GM19395 (cell line): ENCODE results near the gene IL16.

Experiments
- ATAC-seq: cut with Tn5 transposase; IDR thresholded peaks from one replicate; pipeline ENCODE4 v1.9.1; 2021; ENCODE audit warnings: mild to moderate bottlenecking, moderate library complexity; ENCODE audit not compliant: unreplicated experiment

IL16 gene

DNA sequence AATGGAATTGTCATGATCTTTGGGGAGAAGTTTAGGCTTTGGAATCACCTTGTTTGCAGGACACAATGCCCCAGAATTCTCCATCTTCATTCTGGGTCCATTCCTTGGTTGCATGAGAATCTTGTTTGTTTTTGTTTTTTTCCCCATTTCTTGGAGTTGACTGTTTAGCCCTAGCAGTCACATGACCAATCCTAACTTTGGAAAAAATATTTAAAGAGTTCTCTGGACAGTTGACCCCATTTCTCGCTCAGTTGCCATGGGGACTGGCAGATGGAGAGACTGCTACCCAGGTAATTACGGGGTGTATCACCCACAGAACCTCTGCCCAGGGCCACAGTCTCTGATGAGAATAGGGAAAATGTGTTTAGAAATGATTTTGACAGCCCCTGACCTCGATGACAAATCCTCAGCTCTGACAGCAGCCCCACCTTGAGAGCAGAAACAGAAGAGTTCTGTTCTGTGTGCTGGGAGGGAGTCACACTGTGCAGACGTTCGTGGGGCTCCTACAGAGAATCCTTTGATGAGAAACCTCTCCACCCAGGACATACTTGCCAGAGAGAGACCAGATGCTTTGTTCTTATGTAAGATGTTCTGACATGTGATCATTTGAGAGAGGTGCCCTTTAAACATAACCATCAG lies 57.7 kb downstream of the IL16 start:
- no peak for ATAC-seq

DNA sequence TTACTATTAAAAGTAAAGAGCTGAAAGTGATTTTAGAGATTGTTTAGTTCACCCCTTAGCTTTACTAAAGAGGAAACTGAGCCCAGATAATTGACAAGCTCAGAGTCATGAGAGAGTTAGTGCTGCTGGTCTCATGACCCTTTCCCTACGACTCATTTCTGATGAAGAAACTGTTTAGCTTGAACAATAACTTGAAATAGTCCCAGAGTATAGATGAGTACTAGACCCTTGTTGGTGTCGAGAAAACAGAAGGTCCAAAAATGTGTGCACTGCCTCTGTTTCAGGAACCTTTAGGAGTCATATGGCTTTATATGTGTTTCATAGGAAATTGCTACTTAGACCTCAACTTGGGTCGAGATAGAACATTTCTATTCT lies 58.2 kb downstream of the IL16 start:
- no peak for ATAC-seq

DNA sequence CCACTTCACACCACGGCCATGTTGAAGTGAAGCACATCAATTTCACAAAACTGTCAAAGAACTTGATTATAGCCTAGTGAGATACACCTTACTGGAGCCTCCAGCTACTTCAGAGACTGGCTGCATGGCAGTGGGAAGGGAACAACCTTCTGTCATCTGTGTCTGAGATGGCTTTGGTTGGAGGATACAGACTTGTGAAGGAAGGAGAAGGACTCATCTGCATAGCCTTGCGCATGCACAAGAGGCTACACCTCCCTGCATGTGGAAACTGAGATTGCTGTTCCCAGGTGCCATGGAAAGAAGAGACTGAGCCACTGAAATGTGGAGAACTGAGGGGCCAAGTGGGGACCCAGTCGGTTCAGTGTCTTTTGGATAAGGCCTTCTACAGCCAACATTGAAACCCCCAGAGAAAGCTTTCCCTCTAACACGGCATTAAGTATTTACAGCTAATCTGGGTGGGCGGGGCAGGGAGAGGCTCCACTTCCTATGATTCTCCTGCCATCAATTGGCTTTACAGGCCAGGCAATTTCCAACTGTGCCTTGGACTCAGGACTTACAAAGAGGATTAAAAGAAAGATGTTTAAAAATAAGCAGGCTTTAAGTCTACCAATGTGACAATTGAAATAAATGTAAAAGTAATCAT lies 58.8 kb downstream of the IL16 start:
- no peak for ATAC-seq

DNA sequence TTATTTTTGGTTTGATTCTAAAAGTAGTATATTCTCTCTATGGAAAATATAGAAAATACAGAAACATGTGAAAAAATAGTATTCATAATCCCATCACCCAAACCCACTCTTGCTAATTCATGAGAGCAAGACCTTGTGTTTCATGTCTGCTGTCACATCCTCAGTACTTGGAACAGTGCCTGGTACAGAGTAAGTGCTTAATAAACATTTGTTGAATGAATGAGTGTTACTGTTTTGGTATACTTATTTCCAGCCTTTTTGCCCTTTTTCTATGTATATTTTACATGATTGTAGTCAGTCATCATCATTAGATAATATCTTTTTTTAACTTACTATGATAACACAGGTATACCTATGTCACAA lies 59.3 kb downstream of the IL16 start:
- no peak for ATAC-seq

DNA sequence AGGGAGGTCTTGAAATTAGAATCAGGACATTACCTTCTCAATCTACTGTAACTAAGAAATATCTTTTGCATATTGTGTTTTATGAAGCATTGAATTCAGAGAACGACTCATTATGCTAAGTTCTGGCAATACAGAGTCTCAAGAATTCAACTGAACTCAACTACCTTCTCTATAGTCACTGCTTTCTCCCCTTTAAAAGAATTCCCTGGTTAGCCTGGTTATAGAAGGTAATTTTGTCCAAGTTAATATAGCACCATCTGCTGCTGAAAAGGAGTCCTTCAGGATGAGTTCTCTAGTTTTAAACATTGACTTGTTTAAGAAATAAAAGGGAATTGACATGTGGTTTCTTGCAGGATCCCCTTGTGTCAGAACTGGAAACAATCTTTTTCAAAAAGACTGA lies 60.2 kb downstream of the IL16 start:
- no peak for ATAC-seq

DNA sequence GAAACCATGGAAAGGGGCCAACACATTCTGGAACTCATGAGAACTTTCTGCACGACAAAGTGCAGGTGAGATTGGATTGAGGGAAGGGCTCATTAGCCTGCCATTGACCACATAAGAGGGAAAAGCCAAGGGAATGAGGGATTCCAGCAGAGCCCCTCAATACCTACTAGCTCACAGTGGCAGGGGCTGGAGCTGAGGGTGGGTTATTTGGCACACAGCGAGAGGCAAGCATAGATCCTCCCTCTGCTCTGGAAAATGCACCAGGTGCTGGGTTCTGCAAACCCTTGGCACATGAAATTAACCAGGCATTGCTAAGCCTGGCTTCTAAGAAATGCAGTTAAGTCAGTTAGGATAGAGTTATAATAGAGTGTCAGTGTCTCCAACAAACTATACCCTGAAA lies 60.8 kb downstream of the IL16 start:
- ATAC-seq: no peak

DNA sequence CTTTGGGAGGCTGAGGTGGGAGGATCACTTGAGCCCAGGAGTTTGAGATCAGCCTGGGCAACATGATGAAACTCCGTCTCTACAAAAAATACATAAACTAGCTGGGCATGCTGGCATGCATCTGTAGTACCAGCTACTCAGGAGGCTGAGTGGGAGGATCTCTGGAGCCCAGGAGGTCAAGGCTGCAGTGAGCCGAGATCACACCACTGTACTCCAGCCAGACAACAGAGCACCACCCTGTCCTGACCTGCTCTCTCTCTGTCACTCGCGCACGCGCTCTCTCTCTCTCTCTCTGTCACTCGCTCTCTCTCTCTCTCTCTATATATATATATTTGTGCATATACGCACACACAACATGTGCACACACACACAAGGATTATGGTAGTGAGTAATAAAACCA lies 61.8 kb downstream of the IL16 start:
- ATAC-seq: no peak

DNA sequence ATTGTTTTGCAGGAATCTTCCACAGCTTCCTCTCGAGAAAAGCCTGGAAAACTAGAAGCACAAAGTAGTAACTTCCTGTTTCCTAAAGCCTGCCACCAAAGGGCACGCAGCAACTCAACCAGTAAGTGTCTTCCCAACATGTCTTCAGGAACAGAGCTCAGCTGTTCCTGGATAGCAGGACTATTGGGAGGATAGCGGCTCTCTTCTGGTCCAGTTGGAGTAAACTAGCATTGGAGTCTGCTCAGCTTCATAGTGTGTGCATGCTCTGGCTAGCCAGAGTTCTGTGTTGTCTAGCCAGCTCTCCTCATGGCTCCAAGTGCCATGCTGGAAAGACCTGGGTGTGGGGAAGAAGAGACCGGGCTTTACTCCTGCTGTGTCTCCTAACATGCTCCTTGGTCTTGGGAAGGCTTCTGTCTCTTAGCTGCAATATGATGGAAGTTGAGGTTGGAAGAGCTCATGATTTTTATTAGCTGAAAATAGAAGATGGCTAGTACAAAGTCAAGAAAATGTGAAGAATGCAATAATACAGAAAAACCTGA lies 63.1 kb downstream of the IL16 start:
- no peak for ATAC-seq

DNA sequence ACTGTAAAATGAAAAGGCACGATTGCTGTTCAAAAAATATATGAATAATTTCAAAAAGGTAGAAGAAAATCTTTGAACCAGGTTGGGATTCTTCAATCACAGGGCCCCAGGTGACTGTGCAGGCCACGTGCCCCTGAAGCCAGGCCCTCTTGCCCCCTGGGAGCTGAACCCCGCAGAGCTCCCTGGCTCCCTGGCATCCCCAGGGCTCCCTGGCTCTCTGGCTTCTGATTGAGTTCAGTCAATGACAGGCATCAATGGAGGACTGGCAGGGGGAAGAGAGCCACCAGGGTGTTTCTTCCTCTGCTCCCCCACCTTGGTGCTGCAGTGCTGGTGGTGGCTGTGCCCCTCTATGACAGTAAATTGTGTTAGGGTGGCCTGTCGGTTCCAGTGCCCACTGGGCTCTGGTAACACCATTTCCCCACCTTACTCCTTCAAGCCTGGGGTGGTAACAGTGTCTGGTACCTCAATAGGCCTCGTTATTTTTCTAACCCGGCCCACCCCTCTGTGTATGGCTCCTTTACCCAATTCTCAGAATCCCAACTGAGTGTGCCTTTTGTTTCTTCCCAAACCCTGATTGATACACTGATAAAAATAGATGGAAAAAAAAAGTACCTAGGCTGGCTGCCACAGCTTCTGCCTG lies 64.6 kb downstream of the IL16 start:
- no peak for ATAC-seq

DNA sequence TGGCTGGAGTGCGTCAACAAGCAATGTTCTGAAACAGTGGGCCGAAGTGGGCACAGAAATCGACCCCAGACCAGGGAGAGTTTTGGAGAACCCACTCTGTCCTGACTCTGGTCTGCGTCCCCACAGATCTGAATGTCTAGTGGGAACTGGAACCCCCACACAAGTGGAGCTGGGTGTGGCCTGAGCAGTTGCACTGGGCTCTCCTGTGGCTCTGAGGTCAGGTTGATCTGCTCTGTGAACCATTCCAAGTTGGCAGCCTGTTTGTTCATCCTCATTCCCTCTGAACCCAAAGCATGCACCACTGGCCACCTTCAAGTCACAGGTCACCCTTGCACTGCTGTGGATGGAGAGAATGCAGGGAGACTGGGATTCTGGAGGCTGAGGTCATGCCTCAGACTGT lies 66.8 kb downstream of the IL16 start:
- ATAC-seq: no peak

DNA sequence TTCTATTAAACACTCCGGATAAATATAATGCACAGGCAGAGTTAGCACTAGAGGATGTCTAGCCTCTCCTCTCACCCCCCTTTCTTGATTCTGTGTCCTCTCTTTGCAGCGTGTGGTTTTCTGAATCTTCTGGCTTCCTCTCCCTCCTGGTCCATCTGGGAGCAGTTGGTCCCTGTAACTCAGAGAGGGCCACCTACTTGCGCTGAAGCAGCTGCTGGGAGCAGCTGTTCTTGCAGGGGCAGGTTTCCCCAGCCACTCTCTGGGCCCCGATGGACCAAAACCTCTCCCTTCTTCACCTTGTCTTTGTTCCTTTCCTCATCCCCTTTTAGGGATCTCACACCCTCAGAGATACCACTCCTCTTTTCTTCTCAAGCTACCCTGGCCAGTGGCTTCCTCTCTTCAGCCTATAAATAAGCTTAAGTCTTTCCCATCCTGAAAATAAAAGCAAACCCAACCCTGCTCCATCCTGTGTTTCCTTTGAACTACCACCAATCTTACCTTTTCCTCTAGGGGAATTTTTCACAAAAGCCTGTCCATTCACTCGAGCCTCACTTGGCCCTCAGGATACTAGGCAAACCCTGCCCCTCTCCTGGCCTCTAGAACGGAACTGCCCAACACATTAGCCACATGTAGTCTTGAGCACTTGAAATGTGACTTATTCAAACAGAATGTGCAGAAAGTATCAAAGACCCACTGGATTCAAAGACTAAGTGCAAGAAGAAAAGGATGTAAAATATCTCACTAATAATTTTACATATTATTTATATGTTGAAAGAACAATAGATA lies 67.6 kb downstream of the IL16 start:
- no peak for ATAC-seq

DNA sequence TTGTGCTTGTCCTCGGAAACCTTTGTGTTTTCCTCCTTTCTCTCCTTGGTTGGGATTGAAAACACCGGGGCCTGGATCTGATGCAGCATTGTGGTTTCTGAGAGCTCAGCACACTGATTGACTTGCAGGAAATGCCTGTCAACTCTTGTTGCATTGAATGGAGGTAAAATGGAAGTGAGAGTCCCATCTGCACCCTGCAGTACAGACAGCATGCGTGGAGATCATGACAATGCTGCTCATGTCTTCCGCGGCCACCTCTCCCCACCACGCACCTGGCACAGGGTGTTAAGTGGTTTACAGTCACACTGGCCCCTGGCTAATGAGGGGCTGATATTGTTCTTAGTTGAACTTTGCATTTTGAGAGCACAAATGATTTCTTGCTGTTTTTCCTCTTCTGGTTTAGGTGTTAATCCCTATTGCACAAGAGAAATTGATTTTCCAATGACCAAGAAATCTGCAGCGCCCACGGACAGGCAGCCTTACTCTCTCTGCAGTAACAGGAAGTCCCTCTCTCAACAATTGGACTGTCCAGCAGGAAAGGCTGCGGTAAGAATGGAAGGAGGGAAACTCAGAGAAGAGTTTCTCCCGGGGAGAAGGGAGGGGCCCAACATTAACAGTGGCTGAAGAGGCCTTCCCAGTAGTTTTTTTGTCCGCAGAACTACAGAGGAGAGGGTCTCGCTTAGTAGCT lies 68.7 kb downstream of the IL16 start:
- peak; percentile 41 for ATAC-seq

DNA sequence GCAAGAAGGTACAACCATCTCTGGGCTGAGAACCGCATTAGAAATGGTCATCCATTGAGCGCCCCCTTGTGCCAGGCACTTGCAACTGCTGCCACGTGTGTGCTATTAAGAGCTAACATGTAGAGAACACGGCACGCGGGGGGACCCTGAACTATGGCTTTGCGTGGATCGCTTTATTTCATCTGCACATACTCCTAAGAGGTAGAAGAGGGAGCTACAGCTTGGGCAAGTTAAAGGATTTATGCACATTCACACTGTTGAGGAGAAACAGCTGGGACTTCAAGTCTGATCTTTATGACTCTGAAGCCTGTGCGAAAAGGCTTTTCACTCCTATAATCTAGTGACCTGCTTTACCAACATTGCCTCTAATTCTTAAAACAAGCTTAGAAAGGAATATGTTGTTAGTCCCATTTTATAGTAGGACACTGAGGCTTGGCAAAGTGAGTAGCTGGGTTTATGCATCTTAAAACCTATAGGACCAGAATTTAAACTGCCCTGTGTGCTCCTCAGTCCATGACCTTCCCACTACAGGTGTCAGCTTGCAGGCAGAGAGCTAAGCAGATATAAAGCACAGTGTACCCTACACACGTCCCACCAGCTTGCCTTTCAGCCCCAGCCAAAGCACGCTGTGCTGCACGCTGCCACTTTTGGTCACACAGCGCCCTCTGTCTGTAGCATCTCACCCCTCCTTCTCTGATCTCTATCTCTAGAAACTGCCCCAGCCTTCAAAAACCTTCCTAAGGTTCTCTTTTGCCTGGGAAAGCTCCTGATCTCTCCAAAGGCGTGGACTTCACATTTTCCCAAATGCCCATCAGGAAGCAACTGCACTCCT lies 69.5 kb downstream of the IL16 start:
- peak; percentile 89 for ATAC-seq

DNA sequence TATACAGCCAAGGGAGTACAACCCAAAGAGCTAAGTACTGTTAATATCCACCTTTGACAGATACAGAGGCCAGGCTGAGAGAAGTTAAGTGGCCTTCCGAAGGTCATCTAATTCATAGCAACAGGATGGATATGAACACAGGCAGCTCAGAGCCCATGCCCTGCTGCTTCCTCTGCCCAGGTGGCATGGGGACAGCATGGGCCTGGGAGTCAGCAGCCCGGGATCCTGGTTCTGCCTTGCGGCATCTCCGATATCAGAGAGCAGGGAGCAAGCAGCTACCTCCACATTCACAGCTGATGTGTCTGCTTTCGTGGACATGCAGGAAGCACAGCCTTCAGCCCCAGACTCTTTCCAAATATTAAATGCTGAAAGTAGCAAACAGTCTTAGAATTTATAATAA lies 71.7 kb downstream of the IL16 start:
- ATAC-seq: no peak

DNA sequence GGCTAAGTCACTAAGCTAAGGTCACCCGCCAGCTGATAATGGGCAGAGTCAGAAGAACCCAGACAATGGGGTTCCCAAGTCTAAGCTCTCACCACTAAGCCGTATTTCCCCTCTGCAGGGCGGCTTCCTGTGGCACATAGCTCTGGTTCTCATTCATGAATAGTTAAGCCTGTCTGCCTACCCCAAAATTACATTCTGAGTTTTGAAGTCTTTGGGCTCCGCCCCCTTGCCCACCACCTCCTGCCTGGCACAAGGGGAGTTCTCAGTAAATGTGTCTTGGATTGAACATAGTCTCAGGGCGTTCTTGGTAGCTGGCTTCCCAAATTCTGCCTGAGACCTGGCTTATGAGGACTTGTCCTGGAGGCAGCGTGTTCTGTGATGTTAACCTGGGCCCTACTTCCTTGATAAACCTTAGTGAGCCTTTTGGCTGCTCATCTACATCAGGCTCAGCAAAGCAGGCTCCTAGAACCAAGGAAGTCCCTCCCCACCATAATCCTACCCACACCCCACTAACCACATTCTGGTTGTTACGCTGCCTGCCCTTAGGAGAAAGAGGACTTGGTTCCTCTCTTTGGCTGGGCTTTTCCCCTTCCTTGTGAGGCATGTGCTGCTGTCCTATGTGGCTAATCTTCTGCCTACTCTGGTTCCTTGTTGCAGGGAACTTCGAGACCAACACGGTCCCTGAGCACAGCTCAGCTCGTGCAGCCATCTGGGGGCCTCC lies 72.4 kb downstream of the IL16 start:
- no peak for ATAC-seq

DNA sequence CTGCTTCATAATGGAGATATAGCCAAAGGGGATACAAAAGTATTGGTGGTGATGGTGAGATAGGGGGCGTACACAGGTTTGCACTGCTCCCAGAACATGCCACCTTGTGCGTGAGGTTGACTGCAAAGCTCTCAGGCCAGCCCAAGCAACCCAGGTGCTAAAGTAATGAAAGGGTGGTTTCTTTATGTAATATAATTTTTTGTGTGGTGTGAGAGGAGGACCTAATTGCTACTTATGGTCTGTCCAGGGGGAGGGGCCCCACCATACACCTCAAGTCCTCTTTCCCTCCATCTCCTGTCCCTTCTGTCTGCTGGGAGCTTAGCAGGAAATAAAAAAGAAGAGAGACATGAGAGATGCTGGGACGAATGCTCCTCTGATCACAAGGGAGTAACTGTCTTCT lies 73.5 kb downstream of the IL16 start:
- no peak for ATAC-seq

DNA sequence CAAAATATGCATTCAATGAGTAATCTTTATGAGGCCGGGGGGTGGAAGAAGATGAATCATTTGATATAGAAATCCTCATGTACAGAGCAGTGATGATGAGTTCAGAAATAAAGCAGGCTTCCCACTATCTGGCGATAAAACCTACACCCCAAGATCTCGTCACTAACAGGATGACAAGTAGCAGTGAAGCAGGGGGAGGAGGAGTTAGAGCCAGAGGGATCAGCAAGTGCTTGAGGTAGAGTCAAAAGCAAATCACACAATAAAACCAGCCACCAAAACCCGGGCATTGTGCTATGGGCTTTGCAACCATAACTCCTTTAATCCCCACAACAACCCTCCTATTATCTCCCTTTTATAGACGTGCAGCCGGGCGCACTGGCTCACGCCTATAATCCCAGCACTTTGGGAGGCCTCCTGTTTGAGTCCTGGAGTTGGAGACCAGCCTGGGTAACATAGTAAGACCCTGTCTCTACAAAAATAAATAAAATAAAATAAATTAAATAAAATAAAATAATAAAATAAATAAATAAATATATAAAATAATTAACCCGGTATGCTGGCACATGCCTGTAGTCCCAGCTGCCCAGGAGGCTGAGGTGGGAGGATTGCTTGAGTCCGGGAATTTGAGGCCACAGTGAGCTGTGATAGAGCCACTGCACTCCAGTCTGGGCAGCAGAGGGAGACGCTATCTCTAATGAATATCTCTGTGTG lies 74.3 kb downstream of the IL16 start:
- no peak for ATAC-seq

DNA sequence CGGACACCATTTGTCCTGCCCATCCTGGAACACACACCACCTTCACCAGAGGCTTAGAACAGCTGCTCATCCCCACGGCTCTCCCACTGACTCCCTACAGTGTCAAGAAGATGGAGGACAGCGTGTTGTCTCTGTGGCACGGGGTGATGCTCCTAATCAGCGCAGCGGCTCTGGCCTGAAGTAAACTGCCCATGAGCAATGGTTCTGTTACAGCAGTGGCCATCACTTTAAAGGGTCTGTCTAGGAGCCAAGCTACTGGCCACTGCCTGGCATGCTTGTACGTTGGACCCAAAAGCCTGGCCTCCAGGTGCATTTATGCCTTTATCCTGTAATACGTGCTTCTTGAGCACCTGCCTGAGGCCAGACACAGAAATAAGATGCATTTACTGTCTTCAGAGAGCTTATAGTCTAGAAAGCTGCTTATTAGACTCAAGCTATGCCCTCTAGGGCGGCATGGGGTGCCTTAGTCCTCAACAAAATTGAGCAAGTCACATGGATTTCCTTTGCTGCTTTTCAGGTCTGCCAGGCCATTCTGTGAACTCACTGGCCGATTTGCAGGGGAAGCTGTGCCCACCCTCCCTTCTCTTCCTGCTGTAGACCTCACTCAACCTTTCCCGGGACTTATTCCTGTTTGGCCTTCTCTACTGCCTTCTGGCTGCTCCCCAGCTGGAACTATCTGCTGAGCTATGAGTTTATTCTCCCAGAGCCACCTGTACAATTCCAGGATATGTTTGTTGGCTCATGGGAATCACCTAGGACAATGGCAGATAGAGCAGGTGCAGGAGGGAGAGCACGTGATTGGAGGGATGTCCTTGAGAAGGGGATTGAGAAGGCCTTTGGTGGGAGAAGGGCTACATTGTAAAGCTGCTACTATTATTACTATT lies 75.3 kb downstream of the IL16 start:
- no peak for ATAC-seq
